Smooth muscle cell (in vitro differentiated cells): Measurements from ENCODE around the gene AANAT. TPM values are rescaled to one million over a fixed set of nuclear protein-coding genes. Genes with fewer than 3 reads are reported as not detected.

Experiments used
- DNase-seq: peaks from one replicate; lab custom pipeline; 2025; ENCODE audit not compliant: unreplicated experiment; lab: John Stamatoyannopoulos, UW
- H2AFZ ChIP-seq: fragments of 200-600 bp; sonication (generic); 2 replicates; pipeline ENCODE4 v1.6.0; 2016; ENCODE audit warnings: antibody characterized with exemption, low read depth, mild to moderate bottlenecking
- H3F3A ChIP-seq: fragments of 200-600 bp; sonication (generic); 2 replicates; pipeline ENCODE4 v1.6.0; 2017; ENCODE audit warnings: antibody characterized with exemption, low read depth
- H3K27ac ChIP-seq: fragments of 200-600 bp; sonication (generic); 2 replicates; pipeline ENCODE4 v1.5.1; 2016; ENCODE audit warnings: low read depth, mild to moderate bottlenecking
- H3K27me3 ChIP-seq: fragments of 200-600 bp; sonication (generic); 2 replicates; pipeline ENCODE4 v1.6.1; 2016; ENCODE audit warnings: low read depth, mild to moderate bottlenecking
- H3K36me3 ChIP-seq: fragments of 200-600 bp; sonication (generic); 2 replicates; pipeline ENCODE4 v1.5.1; 2016; ENCODE audit warnings: low read depth
- H3K4me1 ChIP-seq: fragments of 200-600 bp; sonication (generic); 2 replicates; pipeline ENCODE4 v1.5.1; 2016; ENCODE audit warnings: low read depth
- H3K4me2 ChIP-seq: fragments of 200-600 bp; sonication (generic); 2 replicates; pipeline ENCODE4 v1.6.0; 2016; ENCODE audit warnings: mild to moderate bottlenecking
- H3K4me3 ChIP-seq: fragments of 200-600 bp; sonication (generic); 2 replicates; pipeline ENCODE4 v1.5.1; 2016; ENCODE audit warnings: mild to moderate bottlenecking
- H3K79me2 ChIP-seq: fragments of 200-600 bp; sonication (generic); 2 replicates; pipeline ENCODE4 v1.6.0; 2016; ENCODE audit warnings: low read depth, mild to moderate bottlenecking
- H3K9ac ChIP-seq: fragments of 200-600 bp; sonication (generic); 2 replicates; pipeline ENCODE4 v1.6.0; 2016; ENCODE audit warnings: low read depth
- H3K9me3 ChIP-seq: fragments of 200-600 bp; sonication (generic); replicated peaks from 2 replicates; pipeline ENCODE4 v1.5.1; 2016; ENCODE audit warnings: low read depth
- H4K20me1 ChIP-seq: fragments of 200-600 bp; sonication (generic); 2 replicates; pipeline ENCODE4 v1.6.0; 2016; ENCODE audit warnings: low read depth
- WGBS: methylation state at CpG from one replicate; pipeline ENCODE4 v1.1.7; 2016; ENCODE audit warnings: low lambda C conversion rate; 5-methylcytosine and 5-hydroxymethylcytosine counted together
- polyA plus RNA-seq: library from polyadenylated mRNA; unstranded; fragments of >200 nt; fragmentation: Nextera tagmentation; extraction: Ambion mirVana; gene quantifications from 2 replicates; pipeline ENCODE4 v1.2.1, GENCODE V29; 2016
- total RNA-seq: library from RNA; depleted of rRNA; stranded (reverse); fragments of >200 nt; gene quantifications from 2 replicates; pipeline ENCODE4 v1.2.3, GENCODE V29; 2014
- TF ChIP-seq, protein P1 (sequence below): fragments of 200-600 bp; sonication (generic); IDR thresholded peaks from 2 replicates; pipeline ENCODE4 v1.5.1; 2017; ENCODE audit warnings: borderline replicate concordance, mild to moderate bottlenecking, antibody characterized with exemption; ENCODE audit not compliant: insufficient read depth, poor library complexity, severe bottlenecking

Gene AANAT
- total and polyA plus RNA-seq, 2 experiments from 2014 or later, result not detected

DNA sequence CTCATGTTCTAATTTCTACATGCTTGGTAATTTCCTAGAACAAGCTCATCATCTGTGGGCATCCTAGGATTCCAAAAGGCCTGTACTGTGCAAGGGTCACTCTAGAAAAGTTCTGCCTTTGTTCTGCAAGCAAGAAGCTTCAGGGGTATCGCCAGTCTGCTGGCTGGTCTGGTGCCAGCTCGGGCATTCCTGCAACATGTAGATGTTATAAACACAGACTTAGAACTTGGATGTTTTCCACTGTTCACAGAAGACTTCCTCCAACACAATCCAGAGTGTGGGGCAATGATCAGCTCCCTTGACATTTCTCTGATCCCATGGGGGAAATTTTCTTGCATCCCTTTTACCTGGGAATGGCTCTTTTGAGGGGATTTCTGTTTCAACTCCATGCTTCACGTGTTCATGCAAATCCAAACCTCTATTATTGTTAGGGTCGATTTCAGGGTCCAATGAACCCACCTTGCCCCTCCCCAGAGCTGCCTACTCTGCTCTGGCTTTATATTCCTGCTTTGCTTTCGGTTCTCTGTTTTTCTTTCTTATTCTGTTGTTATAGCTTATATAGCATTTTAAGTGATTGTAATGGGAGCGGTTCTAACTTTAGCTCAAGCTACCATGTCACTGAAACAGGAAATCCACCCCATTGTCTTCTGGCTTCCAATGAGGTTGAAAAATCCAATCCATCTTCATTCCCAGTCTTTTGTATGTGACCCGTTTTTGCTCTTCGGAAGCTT lies 39.7 kb upstream of the AANAT start:
- no peak for DNase-seq
- 94% methylated on average over 8 of the region's 8 CpGs for WGBS
- Histone ChIP-seq H3K4me2 (no peak overlapping the region), H3K4me1 (no peaks in the 10 kb centered on the region), H3K9ac (no peak overlapping the region), H3K79me2 (peaks cover 27% of the 10 kb centered on the region), H3K4me3 (no peak overlapping the region), H3K36me3 (no peaks in the 10 kb centered on the region), H2AFZ (no peak overlapping the region), H3K27ac (no peak overlapping the region), H3K9me3 (no peaks in the 10 kb centered on the region), H4K20me1 (peaks cover 92% of the 10 kb centered on the region), H3K27me3 (no peaks in the 10 kb centered on the region), H3F3A (no peaks in the 10 kb centered on the region)
- TF ChIP-seq, protein P1, sequence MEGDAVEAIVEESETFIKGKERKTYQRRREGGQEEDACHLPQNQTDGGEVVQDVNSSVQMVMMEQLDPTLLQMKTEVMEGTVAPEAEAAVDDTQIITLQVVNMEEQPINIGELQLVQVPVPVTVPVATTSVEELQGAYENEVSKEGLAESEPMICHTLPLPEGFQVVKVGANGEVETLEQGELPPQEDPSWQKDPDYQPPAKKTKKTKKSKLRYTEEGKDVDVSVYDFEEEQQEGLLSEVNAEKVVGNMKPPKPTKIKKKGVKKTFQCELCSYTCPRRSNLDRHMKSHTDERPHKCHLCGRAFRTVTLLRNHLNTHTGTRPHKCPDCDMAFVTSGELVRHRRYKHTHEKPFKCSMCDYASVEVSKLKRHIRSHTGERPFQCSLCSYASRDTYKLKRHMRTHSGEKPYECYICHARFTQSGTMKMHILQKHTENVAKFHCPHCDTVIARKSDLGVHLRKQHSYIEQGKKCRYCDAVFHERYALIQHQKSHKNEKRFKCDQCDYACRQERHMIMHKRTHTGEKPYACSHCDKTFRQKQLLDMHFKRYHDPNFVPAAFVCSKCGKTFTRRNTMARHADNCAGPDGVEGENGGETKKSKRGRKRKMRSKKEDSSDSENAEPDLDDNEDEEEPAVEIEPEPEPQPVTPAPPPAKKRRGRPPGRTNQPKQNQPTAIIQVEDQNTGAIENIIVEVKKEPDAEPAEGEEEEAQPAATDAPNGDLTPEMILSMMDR, result no peak

DNA sequence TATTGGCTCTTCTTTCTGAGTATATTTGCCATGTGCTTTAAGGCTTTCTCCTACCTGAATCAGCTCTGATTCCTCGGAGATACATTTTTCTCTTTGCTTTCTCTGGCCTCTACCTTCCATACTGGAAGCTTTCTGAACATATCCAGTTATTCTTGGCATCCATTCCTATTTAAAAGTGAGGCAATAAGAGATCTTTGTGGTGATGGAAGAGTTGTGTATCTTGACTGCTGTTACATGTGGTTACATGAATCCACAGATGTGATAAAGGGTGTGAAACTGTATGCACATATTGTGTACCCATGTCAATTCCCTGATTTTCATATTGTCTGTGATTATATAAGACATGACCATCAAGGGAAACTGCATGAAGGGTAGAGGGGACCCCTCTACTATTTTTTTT lies 38.9 kb upstream of the AANAT start:
- H3K4me3 ChIP-seq, result no peak overlapping the region
- peaks cover 35% of the 10 kb centered on the region for H3K79me2 ChIP-seq
- H3K9me3 ChIP-seq, result no peaks in the 10 kb centered on the region
- no peak overlapping the region for H2AFZ ChIP-seq
- TF ChIP-seq, protein P1, result no peak
- no peaks in the 10 kb centered on the region for H3K4me1 ChIP-seq
- H4K20me1 ChIP-seq, result peaks cover 92% of the 10 kb centered on the region
- no peaks in the 10 kb centered on the region for H3K27me3 ChIP-seq
- 97% methylated on average over 1 of the region's 1 CpG for WGBS
- no peak overlapping the region for H3K27ac ChIP-seq
- no peaks in the 10 kb centered on the region for H3K36me3 ChIP-seq
- no peaks in the 10 kb centered on the region for H3F3A ChIP-seq
- DNase-seq, result no peak
- no peak overlapping the region for H3K4me2 ChIP-seq
- no peak overlapping the region for H3K9ac ChIP-seq

DNA sequence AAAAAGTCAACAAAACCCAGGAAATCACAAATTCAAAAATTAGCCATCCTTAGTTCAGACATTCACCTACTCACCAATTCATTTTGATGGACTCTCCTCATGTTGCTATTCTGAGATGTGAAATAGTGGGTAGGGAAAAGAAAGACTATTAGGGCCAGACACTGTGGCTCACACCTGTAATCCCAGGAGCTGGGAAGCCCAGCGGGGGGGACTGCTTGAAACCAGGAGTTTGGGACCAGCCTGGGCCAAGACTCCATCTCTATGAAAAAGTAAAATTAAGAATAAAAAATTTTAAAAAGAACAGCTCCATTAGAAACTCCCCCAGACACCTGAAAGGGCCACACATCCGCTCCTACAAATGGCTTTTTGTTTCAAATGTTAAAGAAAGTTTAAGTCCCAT lies 35.9 kb upstream of the AANAT start:
- no peak overlapping the region for H3K27ac ChIP-seq
- H3K4me3 ChIP-seq, result no peak overlapping the region
- TF ChIP-seq, protein P1, result no peak
- H4K20me1 ChIP-seq, result peaks cover 96% of the 10 kb centered on the region
- H3K4me1 ChIP-seq, result no peaks in the 10 kb centered on the region
- H3K4me2 ChIP-seq, result no peak overlapping the region
- no peak for DNase-seq
- no peaks in the 10 kb centered on the region for H3K9me3 ChIP-seq
- H3F3A ChIP-seq, result no peaks in the 10 kb centered on the region
- peaks cover 49% of the 10 kb centered on the region for H3K79me2 ChIP-seq
- no peaks in the 10 kb centered on the region for H3K27me3 ChIP-seq
- WGBS, result 92% methylated on average over 2 of the region's 2 CpGs
- no peaks in the 10 kb centered on the region for H3K36me3 ChIP-seq
- no peak overlapping the region for H2AFZ ChIP-seq
- no peak overlapping the region for H3K9ac ChIP-seq

DNA sequence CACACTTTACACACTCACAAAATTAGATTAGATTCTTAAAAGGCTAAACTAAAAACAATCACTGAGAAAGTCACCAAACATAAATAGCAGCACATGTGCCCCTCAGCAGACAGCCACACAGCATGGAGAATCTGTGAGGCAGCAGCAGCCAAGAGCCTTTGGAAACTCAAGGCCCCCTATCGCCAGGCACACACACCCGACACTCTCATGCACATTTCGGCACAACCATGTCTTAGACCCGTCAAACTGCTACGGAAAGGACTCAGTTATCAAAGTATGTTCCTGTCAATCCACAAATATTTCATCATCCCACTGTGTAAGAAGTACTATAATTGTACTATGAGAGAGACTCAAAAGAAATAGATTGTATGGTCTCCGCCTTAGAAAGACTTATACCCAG lies 35.4 kb upstream of the AANAT start:
- no peak overlapping the region for H3K4me3 ChIP-seq
- TF ChIP-seq, protein P1, result no peak
- H3K9ac ChIP-seq, result no peak overlapping the region
- H3F3A ChIP-seq, result no peaks in the 10 kb centered on the region
- H3K27ac ChIP-seq, result no peak overlapping the region
- no peaks in the 10 kb centered on the region for H3K36me3 ChIP-seq
- H3K4me1 ChIP-seq, result no peaks in the 10 kb centered on the region
- no peaks in the 10 kb centered on the region for H3K9me3 ChIP-seq
- WGBS, result 95% methylated on average over 6 of the region's 6 CpGs
- H4K20me1 ChIP-seq, result peaks cover 96% of the 10 kb centered on the region
- H3K79me2 ChIP-seq, result peaks cover 53% of the 10 kb centered on the region
- no peak overlapping the region for H2AFZ ChIP-seq
- H3K27me3 ChIP-seq, result no peaks in the 10 kb centered on the region
- no peak for DNase-seq
- H3K4me2 ChIP-seq, result no peak overlapping the region
